ENCODE measurements around the gene SIL1. TPM values are rescaled to one million over a fixed set of nuclear protein-coding genes. Genes with fewer than 3 reads are reported as not detected.

SIL1 gene
- total RNA-seq, 1 experiment from 2014 or later = 10.7 TPM

- TF ChIP-seq AFF4 (CRISPR knock-in tag; IDR thresholded peaks at IDR 0.05; ENCODE audit: borderline replicate concordance) (no peak), SOX15 (CRISPR knock-in tag; IDR thresholded peaks at IDR 0.05) (no peak), ZNF425 (CRISPR knock-in tag; conservative IDR thresholded peaks at IDR 0.05) (no peak), CDX4 (CRISPR knock-in tag; IDR thresholded peaks at IDR 0.05; ENCODE audit: borderline replicate concordance) (no peak), HMGA2 (CRISPR knock-in tag; IDR thresholded peaks at IDR 0.05) (no peak)
Measured at GRCh38 chr5:139158791-139159190, 39.4 kb downstream of the SIL1 start (continued).

- ATAC-seq (no peak), DNase-seq (ENCODE audit: low spot score) (no peak)
- no peaks in the 10 kb centered on the region for H3K27me3 Mint-ChIP-seq (ENCODE audit: low read depth)
- no peak overlapping the region for H3K4me3 Mint-ChIP-seq
- peaks cover 32% of the 10 kb centered on the region for H3K4me1 Mint-ChIP-seq
- no peak for TF ChIP-seq ETV6 (CRISPR knock-in tag; IDR thresholded peaks at IDR 0.05)
- TF ChIP-seq JAZF1 (CRISPR knock-in tag; IDR thresholded peaks at IDR 0.05) = no peak
- TF ChIP-seq MAX (CRISPR knock-in tag; IDR thresholded peaks at IDR 0.05) = no peak
- TF ChIP-seq HMGA2 (CRISPR knock-in tag; IDR thresholded peaks at IDR 0.05) = no peak
- TF ChIP-seq EMX1 (CRISPR knock-in tag; IDR thresholded peaks at IDR 0.05) = no peak
- no peak for TF ChIP-seq IRF1 (CRISPR knock-in tag; IDR thresholded peaks at IDR 0.05)
- no peak for TF ChIP-seq RELA (CRISPR knock-in tag; IDR thresholded peaks at IDR 0.05; ENCODE audit: borderline replicate concordance)
- no peak for TF ChIP-seq FOXK1 (CRISPR knock-in tag; IDR thresholded peaks at IDR 0.05)
- TF ChIP-seq ZNF263 (CRISPR knock-in tag; IDR thresholded peaks at IDR 0.05; ENCODE audit: low read depth) = no peak
- ChIA-PET POLR2A (no interaction called here), CTCF (no interaction called here)
- no peaks in the 10 kb centered on the region for H3K36me3 Mint-ChIP-seq
- H3K27ac Mint-ChIP-seq = no peak overlapping the region
- peaks cover 9% of the 10 kb centered on the region for H3K9me3 Mint-ChIP-seq
Measured at GRCh38 chr5:139157556-139157955, 40.6 kb downstream of the SIL1 start.

- no peaks in the 10 kb centered on the region for H3K36me3 Mint-ChIP-seq
- DNase-seq (ENCODE audit: low spot score) (no peak), ATAC-seq (no peak)
- H3K4me1 Mint-ChIP-seq = peaks cover 25% of the 10 kb centered on the region
- H3K27ac Mint-ChIP-seq = no peak overlapping the region
- POLR2A ChIA-PET = no interaction called here
- peaks cover 9% of the 10 kb centered on the region for H3K9me3 Mint-ChIP-seq
- H3K27me3 Mint-ChIP-seq (ENCODE audit: low read depth) = no peaks in the 10 kb centered on the region
- TF ChIP-seq ZNF121 (CRISPR knock-in tag; IDR thresholded peaks at IDR 0.05) (no peak), RORB (CRISPR knock-in tag; IDR thresholded peaks at IDR 0.05) (no peak), NFE2L1 (CRISPR knock-in tag; IDR thresholded peaks at IDR 0.05) (no peak), ERG (CRISPR knock-in tag; IDR thresholded peaks at IDR 0.05) (no peak), NR2C2 (CRISPR knock-in tag; IDR thresholded peaks at IDR 0.05) (no peak), FOXP1 (CRISPR knock-in tag; IDR thresholded peaks at IDR 0.05; ENCODE audit: borderline replicate concordance) (no peak), SMAD3 (CRISPR knock-in tag; IDR thresholded peaks at IDR 0.05; ENCODE audit: borderline replicate concordance) (no peak), USF1 (CRISPR knock-in tag; IDR thresholded peaks at IDR 0.05) (no peak)
- CTCF ChIA-PET = interaction anchor here (0.7 kb wide), 1 partner anchor 23 kb away, joined by 3 read pairs; no protein-coding TSS in a partner anchor
- H3K4me3 Mint-ChIP-seq = no peak overlapping the region
Measured at GRCh38 chr5:139156814-139157213, 41.4 kb downstream of the SIL1 start.

Measured in WTC11 (cell line).